Measurements from ENCODE around the gene SUSD2.
"Not testable (repeated sequence)": the region's sequence is repeated elsewhere in the genome, so short reads cannot be mapped to it uniquely, and the experiment has no call there.

SUSD2 gene

GRCh38 chr22:24180316-24181087 is 785 bp upstream of the SUSD2 start:
- Histone ChIP-seq H3K4me1 (ENCODE audit: control insufficient read depth, insufficient read depth, low read length) (peaks cover 19% of the 10 kb centered on the region), H3K9ac (ENCODE audit: low read length) (no peak overlapping the region), H3K4me3 (ENCODE audit: low read length) (no peak overlapping the region), H3K27ac (ENCODE audit: low read depth, low read length) (no peak overlapping the region), H3K36me3 (ENCODE audit: control insufficient read depth, insufficient read depth, low read length) (peaks cover 13% of the 10 kb centered on the region), H3K27me3 (ENCODE audit: control insufficient read depth, insufficient read depth, low read length) (no peaks in the 10 kb centered on the region)

GRCh38 chr22:24181996-24182899 is 961 bp downstream of the SUSD2 start:
- no peak overlapping the region for H3K4me3 ChIP-seq (ENCODE audit: low read length)

GRCh38 chr22:24182900-24183246 is 1.6 kb downstream of the SUSD2 start:
- not testable (repeated sequence) for H3K4me3 ChIP-seq (ENCODE audit: low read length); H3K9ac ChIP-seq (ENCODE audit: low read length); H3K36me3 ChIP-seq (ENCODE audit: control insufficient read depth, insufficient read depth, low read length); H3K4me1 ChIP-seq (ENCODE audit: control insufficient read depth, insufficient read depth, low read length); H3K27me3 ChIP-seq (ENCODE audit: control insufficient read depth, insufficient read depth, low read length); H3K27ac ChIP-seq (ENCODE audit: low read depth, low read length)

More at GRCh38 chr22:24181996-24182899, 961 bp downstream of the SUSD2 start:
- Histone ChIP-seq H3K4me1 (ENCODE audit: control insufficient read depth, insufficient read depth, low read length) (peaks cover 6% of the 10 kb centered on the region), H3K36me3 (ENCODE audit: control insufficient read depth, insufficient read depth, low read length) (peaks cover 3% of the 10 kb centered on the region), H3K27me3 (ENCODE audit: control insufficient read depth, insufficient read depth, low read length) (no peaks in the 10 kb centered on the region), H3K9ac (ENCODE audit: low read length) (no peak overlapping the region), H3K27ac (ENCODE audit: low read depth, low read length) (no peak overlapping the region)

GRCh38 chr22:24183321-24184031 is 2.2 kb downstream of the SUSD2 start:
- Histone ChIP-seq H3K4me1 (ENCODE audit: control insufficient read depth, insufficient read depth, low read length) (peaks cover 3% of the 10 kb centered on the region), H3K27me3 (ENCODE audit: control insufficient read depth, insufficient read depth, low read length) (no peaks in the 10 kb centered on the region), H3K9ac (ENCODE audit: low read length) (no peak overlapping the region), H3K36me3 (ENCODE audit: control insufficient read depth, insufficient read depth, low read length) (peaks cover 3% of the 10 kb centered on the region), H3K27ac (ENCODE audit: low read depth, low read length) (no peak overlapping the region), H3K4me3 (ENCODE audit: low read length) (no peak overlapping the region)

GRCh38 chr22:24184057-24184798 is 2.9 kb downstream of the SUSD2 start:
- Histone ChIP-seq H3K27me3 (ENCODE audit: control insufficient read depth, insufficient read depth, low read length) (no peaks in the 10 kb centered on the region), H3K36me3 (ENCODE audit: control insufficient read depth, insufficient read depth, low read length) (no peaks in the 10 kb centered on the region), H3K4me3 (ENCODE audit: low read length) (no peak overlapping the region), H3K27ac (ENCODE audit: low read depth, low read length) (no peak overlapping the region), H3K9ac (ENCODE audit: low read length) (no peak overlapping the region), H3K4me1 (ENCODE audit: control insufficient read depth, insufficient read depth, low read length) (peaks cover 3% of the 10 kb centered on the region)

GRCh38 chr22:24185001-24185500 is 3.8 kb downstream of the SUSD2 start:
- Histone ChIP-seq H3K27me3 (ENCODE audit: control insufficient read depth, insufficient read depth, low read length) (no peaks in the 10 kb centered on the region), H3K36me3 (ENCODE audit: control insufficient read depth, insufficient read depth, low read length) (no peaks in the 10 kb centered on the region), H3K27ac (ENCODE audit: low read depth, low read length) (no peak overlapping the region), H3K4me1 (ENCODE audit: control insufficient read depth, insufficient read depth, low read length) (peaks cover 7% of the 10 kb centered on the region), H3K9ac (ENCODE audit: low read length) (no peak overlapping the region), H3K4me3 (ENCODE audit: low read length) (no peak overlapping the region)

GRCh38 chr22:24185501-24186351 is 4.4 kb downstream of the SUSD2 start:
- Histone ChIP-seq H3K27ac (ENCODE audit: low read depth, low read length) (no peak overlapping the region), H3K4me1 (ENCODE audit: control insufficient read depth, insufficient read depth, low read length) (peaks cover 7% of the 10 kb centered on the region), H3K36me3 (ENCODE audit: control insufficient read depth, insufficient read depth, low read length) (no peaks in the 10 kb centered on the region), H3K4me3 (ENCODE audit: low read length) (no peak overlapping the region), H3K9ac (ENCODE audit: low read length) (no peak overlapping the region), H3K27me3 (ENCODE audit: control insufficient read depth, insufficient read depth, low read length) (no peaks in the 10 kb centered on the region)

- H3K4me3 ChIP-seq (ENCODE audit: low read length), result no peak overlapping the region
- H3K27me3 ChIP-seq (ENCODE audit: control insufficient read depth, insufficient read depth, low read length), result no peaks in the 10 kb centered on the region
- H3K4me1 ChIP-seq (ENCODE audit: control insufficient read depth, insufficient read depth, low read length), result peaks cover 7% of the 10 kb centered on the region
- no peak overlapping the region for H3K9ac ChIP-seq (ENCODE audit: low read length)
- no peak overlapping the region for H3K27ac ChIP-seq (ENCODE audit: low read depth, low read length)
- no peaks in the 10 kb centered on the region for H3K36me3 ChIP-seq (ENCODE audit: control insufficient read depth, insufficient read depth, low read length)
Measured at GRCh38 chr22:24186352-24186740, 5.1 kb downstream of the SUSD2 start.

GRCh38 chr22:24186892-24187670 is 5.8 kb downstream of the SUSD2 start:
- H3K27ac ChIP-seq (ENCODE audit: low read depth, low read length), result no peak overlapping the region
- peaks cover 4% of the 10 kb centered on the region for H3K4me1 ChIP-seq (ENCODE audit: control insufficient read depth, insufficient read depth, low read length)
- no peak overlapping the region for H3K9ac ChIP-seq (ENCODE audit: low read length)
- no peak overlapping the region for H3K4me3 ChIP-seq (ENCODE audit: low read length)
- no peaks in the 10 kb centered on the region for H3K27me3 ChIP-seq (ENCODE audit: control insufficient read depth, insufficient read depth, low read length)
- H3K36me3 ChIP-seq (ENCODE audit: control insufficient read depth, insufficient read depth, low read length), result no peaks in the 10 kb centered on the region

GRCh38 chr22:24187731-24188644 is 6.7 kb downstream of the SUSD2 start:
- no peak overlapping the region for H3K4me3 ChIP-seq (ENCODE audit: low read length)
- no peaks in the 10 kb centered on the region for H3K36me3 ChIP-seq (ENCODE audit: control insufficient read depth, insufficient read depth, low read length)
- no peak overlapping the region for H3K9ac ChIP-seq (ENCODE audit: low read length)

More at GRCh38 chr22:24187731-24188644, 6.7 kb downstream of the SUSD2 start:
- H3K27me3 ChIP-seq (ENCODE audit: control insufficient read depth, insufficient read depth, low read length), result no peaks in the 10 kb centered on the region
- H3K27ac ChIP-seq (ENCODE audit: low read depth, low read length), result no peak overlapping the region
- peaks cover 4% of the 10 kb centered on the region for H3K4me1 ChIP-seq (ENCODE audit: control insufficient read depth, insufficient read depth, low read length)

Measured in rectal smooth muscle tissue (tissue), 1 donor.